Stimulated activated CD4-positive, alpha-beta T cell treated with anti-CD3 and anti-CD28 coated beads, Interleukin-12 subunit alpha, Interleukin-12 subunit beta, amount 100 ng/mL, for 4 hours (primary cell): Measurements from ENCODE around the gene DSE.

Experiments
- DNase-seq: peaks from one replicate; pipeline ENCODE4 v3.0.0-alpha.2; 2020

DSE gene

GRCh38 chr6:116363759-116364158, 7.0 kb upstream of the DSE start:
- DNase-seq, result no peak

GRCh38 chr6:116364321-116364720, 6.4 kb upstream of the DSE start:
- DNase-seq, result no peak

- DNase-seq, result no peak
Observed at GRCh38 chr6:116365743-116366142, 5.0 kb upstream of the DSE start.

GRCh38 chr6:116366740-116367275, 3.9 kb upstream of the DSE start:
- DNase-seq, result no peak

- no peak for DNase-seq
Observed at GRCh38 chr6:116369540-116369939, 1.2 kb upstream of the DSE start.

GRCh38 chr6:116369964-116370759, 585 bp upstream of the DSE start:
- DNase-seq, result no peak

GRCh38 chr6:116371120-116371917, 572 bp downstream of the DSE start:
- DNase-seq, result peak; percentile 29

- DNase-seq, result no peak
Observed at GRCh38 chr6:116371918-116372209, 1.1 kb downstream of the DSE start.

- no peak for DNase-seq
Observed at GRCh38 chr6:116373300-116373699, 2.6 kb downstream of the DSE start.

GRCh38 chr6:116373940-116374339, 3.2 kb downstream of the DSE start:
- DNase-seq, result no peak

GRCh38 chr6:116374586-116374985, 3.8 kb downstream of the DSE start:
- DNase-seq, result no peak

- no peak for DNase-seq
Observed at GRCh38 chr6:116375262-116375661, 4.5 kb downstream of the DSE start.

- DNase-seq, result no peak
Observed at GRCh38 chr6:116376149-116376548, 5.4 kb downstream of the DSE start.

GRCh38 chr6:116379764-116380163, 9.0 kb downstream of the DSE start:
- no peak for DNase-seq

- no peak for DNase-seq
Observed at GRCh38 chr6:116380346-116380745, 9.6 kb downstream of the DSE start.

GRCh38 chr6:116381000-116381399, 10.3 kb downstream of the DSE start:
- DNase-seq, result no peak

GRCh38 chr6:116382587-116382986, 11.8 kb downstream of the DSE start:
- DNase-seq, result no peak

- DNase-seq, result no peak
Observed at GRCh38 chr6:116384727-116385458, 14.1 kb downstream of the DSE start.

GRCh38 chr6:116385459-116385802, 14.7 kb downstream of the DSE start:
- DNase-seq, result no peak

GRCh38 chr6:116385921-116386320, 15.2 kb downstream of the DSE start:
- DNase-seq, result no peak

- no peak for DNase-seq
Observed at GRCh38 chr6:116386581-116387299, 16.0 kb downstream of the DSE start.

GRCh38 chr6:116387374-116387773, 16.6 kb downstream of the DSE start:
- no peak for DNase-seq

- DNase-seq, result no peak
Observed at GRCh38 chr6:116388924-116389323, 18.2 kb downstream of the DSE start.
